AG04449 (cell line): ENCODE data around the gene CYP26A1.
A peak's percentile ranks its signal among the peaks of the same experiment; 100 is the strongest.

ENCODE experiments used
- CTCF ChIA-PET: fragments of 350-600 bp; formaldehyde crosslinking; extraction: SDS; loops from one replicate; lab custom pipeline; 2021; ENCODE audit warnings: antibody characterized with exemption; lab: Yijun Ruan, JAX
- POLR2A ChIA-PET: fragments of 400-600, 350-600 bp; formaldehyde crosslinking; extraction: SDS; loops from one replicate; lab custom pipeline; 2020; ENCODE audit warnings: antibody characterized with exemption, inconsistent platforms; lab: Yijun Ruan, JAX
- DNase-seq: peaks from one replicate; pipeline ENCODE4 v3.0.0-alpha.2; 2010; ENCODE audit warnings: low read depth, low spot score
- H3K4me3 ChIP-seq: 2 replicates; pipeline ENCODE4 v1.5.1; 2011; ENCODE audit warnings: low read depth, mild to moderate bottlenecking, control low read depth, low read length
- TF ChIP-seq, protein P1 (sequence below): IDR thresholded peaks from one replicate; pipeline ENCODE4 v1.5.1; 2011; ENCODE audit warnings: mild to moderate bottlenecking, moderate library complexity, low read length, control low read depth, inconsistent platforms; ENCODE audit not compliant: insufficient read depth; ENCODE audit errors: missing control alignments

Gene CYP26A1

DNA sequence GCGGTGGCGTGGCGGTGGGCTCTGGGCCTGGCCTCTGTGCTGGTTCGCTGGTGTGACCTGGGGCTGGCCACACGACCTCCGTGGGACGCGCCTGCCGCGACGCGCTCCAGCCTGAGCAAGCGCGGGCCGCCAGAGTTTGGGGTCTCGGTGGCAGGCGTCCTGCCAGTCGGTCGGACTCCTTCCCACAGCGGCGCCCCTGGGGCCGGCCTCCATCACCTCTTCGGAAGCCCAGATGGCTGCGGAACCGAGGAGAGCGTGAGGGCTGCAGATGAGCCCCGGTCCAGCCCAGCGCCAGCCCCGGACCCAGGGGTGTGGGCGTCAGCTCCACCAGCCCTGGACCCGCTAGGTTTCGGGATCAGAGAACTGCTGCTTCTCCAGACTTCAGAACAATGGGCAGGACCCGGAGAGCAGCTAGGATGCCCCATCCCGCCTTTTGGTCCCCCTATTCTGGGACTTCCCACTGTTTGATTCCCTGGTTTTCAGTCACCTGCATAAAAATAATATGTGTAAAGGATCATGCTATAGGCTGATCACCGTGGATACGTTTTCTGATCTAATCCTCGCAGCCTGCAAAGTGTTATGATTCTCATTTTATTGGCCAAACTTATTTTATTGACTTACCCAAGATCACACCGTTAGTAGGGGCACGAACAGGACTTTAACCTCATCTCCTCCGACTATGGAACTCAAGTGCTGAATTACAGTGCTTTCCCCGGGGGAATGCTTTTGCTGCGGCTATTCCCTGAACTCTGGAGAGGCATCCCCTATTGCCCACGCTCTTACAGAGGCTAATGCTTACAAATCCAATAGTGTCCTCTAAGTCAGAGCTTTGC is 10.3 kb upstream of the CYP26A1 start:
- no peak for DNase-seq
- ChIA-PET CTCF (interaction anchor here (0.7 to 3.3 kb wide), 14 partner anchors 9 to 443 kb away, joined by 3 to 10 read pairs (median 4); partner anchors contain the start of gene CYP26A1), POLR2A (no interaction called here)
- H3K4me3 ChIP-seq: peak overlapping the region; percentile 50; the same call in 1 of the 2 replicates
- TF ChIP-seq, protein P1, sequence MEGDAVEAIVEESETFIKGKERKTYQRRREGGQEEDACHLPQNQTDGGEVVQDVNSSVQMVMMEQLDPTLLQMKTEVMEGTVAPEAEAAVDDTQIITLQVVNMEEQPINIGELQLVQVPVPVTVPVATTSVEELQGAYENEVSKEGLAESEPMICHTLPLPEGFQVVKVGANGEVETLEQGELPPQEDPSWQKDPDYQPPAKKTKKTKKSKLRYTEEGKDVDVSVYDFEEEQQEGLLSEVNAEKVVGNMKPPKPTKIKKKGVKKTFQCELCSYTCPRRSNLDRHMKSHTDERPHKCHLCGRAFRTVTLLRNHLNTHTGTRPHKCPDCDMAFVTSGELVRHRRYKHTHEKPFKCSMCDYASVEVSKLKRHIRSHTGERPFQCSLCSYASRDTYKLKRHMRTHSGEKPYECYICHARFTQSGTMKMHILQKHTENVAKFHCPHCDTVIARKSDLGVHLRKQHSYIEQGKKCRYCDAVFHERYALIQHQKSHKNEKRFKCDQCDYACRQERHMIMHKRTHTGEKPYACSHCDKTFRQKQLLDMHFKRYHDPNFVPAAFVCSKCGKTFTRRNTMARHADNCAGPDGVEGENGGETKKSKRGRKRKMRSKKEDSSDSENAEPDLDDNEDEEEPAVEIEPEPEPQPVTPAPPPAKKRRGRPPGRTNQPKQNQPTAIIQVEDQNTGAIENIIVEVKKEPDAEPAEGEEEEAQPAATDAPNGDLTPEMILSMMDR: no peak

DNA sequence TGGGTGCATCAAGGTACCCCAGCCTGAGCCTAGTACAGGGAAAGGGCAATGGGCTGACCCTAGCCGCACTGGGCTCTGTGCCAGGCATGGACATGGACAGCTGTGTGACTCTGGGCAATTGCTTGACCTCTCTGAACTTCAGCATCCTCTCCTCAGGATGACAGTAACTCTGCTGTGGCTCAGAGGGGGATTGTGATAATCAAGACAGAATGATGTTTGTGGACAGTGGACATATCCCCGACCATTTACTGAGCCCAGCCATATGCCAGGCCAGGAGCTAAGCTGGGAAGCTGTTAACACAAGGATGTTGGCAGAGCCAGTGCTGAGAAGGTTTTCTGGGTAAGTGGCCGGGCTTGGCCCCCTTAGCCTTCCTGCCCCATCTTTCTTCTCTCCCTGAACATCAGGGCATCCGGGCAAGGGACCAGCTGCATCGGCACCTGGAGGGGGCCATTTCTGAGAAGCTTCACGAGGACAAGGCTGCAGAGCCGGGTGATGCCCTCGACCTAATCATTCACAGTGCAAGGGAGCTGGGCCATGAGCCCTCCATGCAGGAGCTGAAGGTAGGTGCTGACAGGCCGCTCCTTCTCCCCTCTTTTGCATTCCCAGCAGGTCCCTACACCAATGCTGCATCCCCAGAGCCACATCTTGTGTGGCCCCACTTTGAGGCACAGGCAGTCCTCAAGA is 9.6 kb upstream of the CYP26A1 start:
- ChIA-PET POLR2A (no interaction called here), CTCF (interaction anchor here (1.1 to 2.3 kb wide), 11 partner anchors 8 to 179 kb away, joined by 3 to 7 read pairs (median 6); no protein-coding TSS in a partner anchor)
- DNase-seq: no peak
- no peak overlapping the region for H3K4me3 ChIP-seq
- TF ChIP-seq, protein P1: no peak

DNA sequence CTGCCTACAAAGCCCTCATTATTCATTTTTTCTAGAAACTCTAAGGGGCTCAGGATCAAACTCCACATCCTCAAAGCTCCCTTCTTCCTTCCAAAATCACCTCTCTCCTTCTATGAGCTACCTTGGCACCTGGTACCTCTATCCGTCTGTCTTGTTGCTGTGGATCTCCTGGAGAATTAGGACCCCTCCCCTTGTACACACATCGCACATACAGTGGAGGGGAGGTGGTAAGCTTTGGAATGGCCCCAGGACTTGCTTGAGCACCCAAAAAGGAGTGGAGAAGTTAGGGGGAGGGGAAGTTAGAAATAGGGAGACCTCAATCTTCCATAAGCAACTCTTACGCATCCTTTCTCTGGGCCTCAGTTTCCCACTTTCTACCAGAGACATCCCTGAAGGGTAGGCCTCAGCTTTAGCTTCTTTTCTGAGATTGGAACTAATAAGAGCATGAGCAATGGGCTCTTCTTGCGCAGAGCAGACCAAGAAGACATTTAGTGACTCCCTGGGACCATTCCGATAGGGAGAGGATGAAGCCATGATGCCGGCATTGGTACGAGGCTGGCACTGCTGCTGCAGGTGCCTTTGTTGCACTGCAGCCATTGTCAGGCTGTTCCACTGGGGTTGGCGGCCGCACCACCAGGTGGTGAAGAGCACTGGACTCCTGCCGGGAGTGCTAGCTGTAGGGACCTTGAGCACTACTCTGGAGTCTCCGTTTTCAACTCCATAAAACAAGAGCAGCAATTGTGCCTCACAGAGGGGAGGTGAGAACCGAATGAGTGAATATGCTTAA is 8.6 kb upstream of the CYP26A1 start:
- ChIA-PET CTCF (interaction anchor here (1.1 to 2.3 kb wide), 16 partner anchors 7 to 442 kb away, joined by 3 to 7 read pairs (median 6); no protein-coding TSS in a partner anchor), POLR2A (interaction anchor here (1.5 kb wide), 1 partner anchor 10 kb away, joined by 3 read pairs; no protein-coding TSS in a partner anchor)
- no peak for DNase-seq
- TF ChIP-seq, protein P1: no peak
- H3K4me3 ChIP-seq: no peak overlapping the region

DNA sequence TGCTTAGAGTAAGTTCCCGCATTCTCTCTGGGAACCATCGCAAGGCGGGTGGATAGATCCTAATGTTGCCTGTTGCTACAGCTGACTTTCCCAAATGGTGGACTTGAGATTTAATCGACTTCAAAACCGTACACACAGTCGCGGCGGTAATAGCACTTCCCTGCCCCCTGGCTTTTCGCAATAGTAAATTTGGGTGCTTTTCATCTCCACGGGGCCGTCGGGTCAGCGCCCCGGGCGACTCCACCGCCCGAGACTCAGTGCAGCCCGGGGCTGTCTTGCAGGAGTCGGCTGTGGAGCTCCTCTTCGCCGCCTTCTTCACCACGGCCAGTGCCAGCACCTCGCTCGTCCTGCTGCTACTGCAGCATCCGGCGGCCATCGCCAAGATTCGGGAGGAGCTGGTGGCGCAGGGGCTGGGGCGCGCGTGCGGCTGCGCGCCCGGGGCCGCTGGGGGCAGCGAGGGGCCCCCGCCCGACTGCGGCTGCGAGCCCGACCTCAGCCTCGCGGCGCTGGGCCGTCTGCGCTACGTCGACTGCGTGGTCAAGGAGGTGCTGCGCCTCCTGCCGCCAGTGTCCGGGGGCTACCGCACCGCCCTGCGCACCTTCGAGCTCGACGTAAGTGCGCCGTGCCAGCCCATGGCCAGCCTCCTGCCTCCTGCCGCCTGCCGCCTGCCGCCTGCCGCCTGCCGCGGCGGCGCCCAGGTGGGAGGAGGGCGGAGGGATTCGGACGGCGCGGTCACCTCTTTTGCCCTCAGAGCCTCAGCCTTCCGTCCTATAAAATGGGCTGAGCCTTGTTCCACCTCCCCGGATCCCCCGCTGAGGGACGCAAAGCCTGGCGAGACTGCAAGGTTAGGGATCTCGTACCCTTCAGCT is 7.8 kb upstream of the CYP26A1 start:
- ChIA-PET CTCF (interaction anchor here (1.0 to 2.3 kb wide), 14 partner anchors 9 to 441 kb away, joined by 3 to 16 read pairs (median 4); no protein-coding TSS in a partner anchor), POLR2A (interaction anchor here (1.5 kb wide), 1 partner anchor 9 kb away, joined by 3 read pairs; no protein-coding TSS in a partner anchor)
- TF ChIP-seq, protein P1: no peak
- H3K4me3 ChIP-seq: peak overlapping the region; percentile 28
- no peak for DNase-seq

DNA sequence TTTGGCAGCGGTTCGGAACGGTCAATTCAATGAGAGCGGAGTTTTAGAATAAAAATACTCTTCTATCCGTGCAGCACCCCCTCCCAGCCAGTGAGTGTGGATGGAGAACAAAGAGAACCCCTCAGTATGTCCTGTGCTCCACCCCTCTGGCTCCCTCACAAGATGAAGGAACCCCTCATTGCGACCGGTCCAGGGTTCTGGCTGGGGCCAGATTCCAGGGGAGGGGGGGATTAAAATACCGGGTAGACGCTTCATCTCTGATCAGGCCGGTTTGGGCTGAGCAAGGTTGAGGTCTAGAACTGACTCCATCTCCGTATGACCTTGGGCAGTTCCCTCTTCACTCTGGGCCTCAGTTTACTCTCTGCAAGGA is 7.2 kb upstream of the CYP26A1 start:
- CTCF ChIA-PET: interaction anchor here (1.0 to 2.3 kb wide), 10 partner anchors 10 to 286 kb away, joined by 3 to 16 read pairs (median 4); no protein-coding TSS in a partner anchor
- TF ChIP-seq, protein P1: no peak
- DNase-seq: no peak
- POLR2A ChIA-PET: interaction anchor here (1.5 kb wide), 1 partner anchor 9 kb away, joined by 3 read pairs; no protein-coding TSS in a partner anchor
- no peak overlapping the region for H3K4me3 ChIP-seq
